T47D (cell line): ENCODE data around the gene CLPX.
"Not testable (repeated sequence)": the region's sequence is repeated elsewhere in the genome, so short reads cannot be mapped to it uniquely, and the experiment has no call there.

ENCODE experiments used
- DNase-seq, 2 experiments: peaks; one replicate each; pipeline versions ENCODE4 v3.0.0 to v3.0.0-alpha.2; 2011 to 2012; ENCODE audit warnings: low read depth in 1 of 2, low spot score in 1 of 2
- JUND ChIP-seq: IDR thresholded peaks from 2 replicates; pipeline ENCODE4 v1.6.1; 2012; ENCODE audit warnings: low read depth
- in situ Hi-C: cut with HindIII; loops from 2 replicates; pipeline ENCODE4 v1.10.0; 2016; ENCODE audit warnings: low sequenced_read_pairs, low pct_unique_long_range_greater_than_20kb

Gene CLPX

DNA sequence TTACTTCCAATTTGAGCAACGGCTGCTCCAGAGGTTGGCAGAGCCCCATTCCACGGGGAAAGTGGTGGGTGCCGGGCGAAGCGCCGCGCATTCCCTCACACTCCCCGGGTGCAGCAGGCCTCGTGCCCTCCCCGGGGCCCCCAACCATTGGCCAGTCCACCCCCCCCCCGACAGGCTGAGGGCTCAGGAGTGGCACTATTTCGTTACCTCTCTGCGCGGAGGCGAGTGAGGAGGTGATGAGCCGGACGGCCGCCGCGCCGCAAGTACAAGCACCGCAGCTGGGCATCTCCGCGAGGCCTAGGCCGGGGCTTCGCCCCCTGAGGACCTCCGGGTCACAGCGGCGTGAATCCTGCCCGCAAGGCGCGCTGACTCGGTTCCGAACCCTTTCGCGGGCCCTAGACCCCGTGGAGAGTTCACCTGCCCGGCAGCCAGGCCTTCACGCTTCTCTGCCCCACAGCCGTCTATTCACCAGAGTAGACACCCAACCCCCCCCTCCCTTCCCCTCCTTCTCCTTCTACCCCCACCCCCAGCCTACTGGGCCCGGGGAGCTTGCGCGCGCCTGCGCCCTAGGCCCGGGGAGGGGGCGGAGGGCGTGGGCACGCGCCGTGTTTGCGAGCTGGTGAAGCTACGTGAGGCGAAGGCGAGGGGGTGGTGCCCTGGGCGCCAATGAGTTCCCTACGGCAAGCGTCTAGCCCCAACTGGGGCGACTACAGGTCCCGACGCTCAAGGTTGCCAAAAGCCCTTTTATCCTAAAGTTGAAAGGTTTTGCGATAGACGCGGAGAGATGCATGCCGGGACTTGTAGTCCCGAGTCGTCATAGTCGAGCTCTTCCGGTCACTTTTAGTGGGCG is at the start of gene CLPX:
CLPX (minus strand) TSS at position 475 of the 850 bp plus-strand sequence; CDS start at position 286, 189 bp downstream.
- DNase-seq: peak; percentile 56 to 93
- in situ Hi-C loops: no loop called here
- no peak for TF ChIP-seq JUND

DNA sequence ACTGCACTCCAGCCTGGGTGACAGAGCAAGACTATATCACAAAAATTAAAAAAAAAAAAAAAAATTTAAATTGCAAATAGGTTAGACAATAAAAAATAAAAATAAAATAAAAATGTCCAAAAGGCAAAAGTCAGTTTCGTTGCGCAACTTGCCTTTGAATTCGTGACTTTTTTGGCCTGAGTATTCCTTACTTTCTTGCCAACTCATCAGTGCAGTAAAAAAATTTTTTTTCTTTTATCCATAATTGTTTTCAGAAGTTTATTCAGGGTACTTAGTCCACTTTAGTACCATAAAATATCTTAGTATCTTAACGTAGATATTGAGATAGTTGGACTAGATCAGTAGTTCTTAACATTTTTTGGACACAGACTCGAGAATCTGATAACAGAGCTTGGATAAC is 48.6 kb upstream of the CLPX start:
- in situ Hi-C loops: no loop called here
- TF ChIP-seq JUND: no peak
- DNase-seq: no peak

DNA sequence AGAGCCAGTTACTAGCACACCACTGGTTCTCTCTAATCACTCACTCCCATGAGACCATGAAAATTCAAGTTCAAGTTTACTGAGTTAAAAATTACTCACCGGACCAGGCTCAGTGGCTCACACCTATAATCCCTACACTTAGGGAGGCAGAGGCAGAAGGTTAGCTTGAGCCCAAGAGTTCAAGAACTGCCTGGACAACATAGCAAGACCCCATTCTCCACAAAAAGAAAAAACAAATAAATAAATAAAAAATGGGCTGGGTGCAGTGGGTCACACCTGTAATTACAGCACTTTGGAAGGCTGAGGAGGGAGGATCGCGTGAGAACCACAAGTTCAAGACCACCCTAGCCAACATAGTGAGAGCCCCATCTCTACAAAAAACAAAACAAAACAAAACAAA is 47.4 kb upstream of the CLPX start:
- no peak for DNase-seq
- TF ChIP-seq JUND: no peak

DNA sequence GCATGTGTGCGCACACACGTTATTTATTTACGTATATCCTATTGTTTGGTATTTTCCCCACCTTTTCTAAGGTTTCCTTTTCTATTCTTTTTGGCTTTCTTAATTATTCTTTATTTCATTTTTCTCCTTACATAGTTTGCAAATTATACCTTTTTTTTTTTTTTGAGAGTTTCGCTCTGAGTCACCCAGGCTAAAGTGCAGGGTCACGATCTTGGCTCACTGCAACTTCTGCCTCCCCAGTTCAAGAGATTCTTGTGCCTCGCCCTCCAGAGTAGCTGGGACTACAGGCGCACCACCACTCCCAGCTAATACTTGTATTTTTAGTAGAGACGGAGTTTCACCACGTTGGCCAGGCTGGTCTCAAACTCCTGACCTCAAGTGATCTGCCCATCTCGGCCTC is 46.2 kb upstream of the CLPX start:
- no peak for DNase-seq
- in situ Hi-C loops: no loop called here
- TF ChIP-seq JUND: no peak

More for the DNA sequence above, 47.4 kb upstream of the CLPX start:
- in situ Hi-C loops: no loop called here

DNA sequence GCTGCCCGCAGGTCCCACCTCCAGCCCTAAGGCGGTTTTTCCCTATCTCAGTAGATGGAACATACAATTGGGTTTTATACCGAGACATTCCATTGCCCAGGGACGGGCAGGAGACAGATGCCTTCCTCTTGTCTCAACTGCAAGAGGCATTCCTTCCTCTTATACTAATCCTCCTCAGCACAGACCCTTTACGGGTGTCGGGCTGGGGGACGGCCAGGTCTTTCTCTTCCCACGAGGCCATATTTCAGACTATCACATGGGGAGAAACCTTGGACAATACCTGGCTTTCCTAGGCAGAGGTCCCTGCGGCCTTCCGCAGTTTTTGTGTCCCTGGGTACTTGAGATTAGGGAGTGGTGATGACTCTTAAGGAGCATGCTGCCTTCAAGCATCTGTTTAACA is 41.8 kb upstream of the CLPX start:
- in situ Hi-C loops, DNase-seq: not testable (repeated sequence)

DNA sequence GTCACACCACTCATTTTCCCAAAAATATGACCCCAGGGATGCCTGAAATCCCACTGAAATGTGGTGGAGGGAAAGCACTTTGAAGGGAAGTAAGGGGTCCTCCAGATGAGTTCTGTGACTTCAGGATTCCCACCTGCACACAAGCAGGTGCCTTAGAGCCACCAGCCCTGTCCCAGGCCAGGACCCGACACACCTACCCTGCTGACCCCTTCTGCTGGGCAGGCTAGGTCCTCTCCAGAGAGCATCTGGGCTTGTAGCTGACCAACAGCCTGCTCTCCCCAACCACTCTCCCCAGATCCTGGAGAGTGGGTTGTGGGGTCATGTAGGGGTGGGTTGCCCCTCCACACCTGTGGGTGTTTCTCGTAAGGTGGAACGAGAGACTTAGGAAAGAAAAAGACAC is 41.1 kb upstream of the CLPX start:
- in situ Hi-C loops: no loop called here

DNA sequence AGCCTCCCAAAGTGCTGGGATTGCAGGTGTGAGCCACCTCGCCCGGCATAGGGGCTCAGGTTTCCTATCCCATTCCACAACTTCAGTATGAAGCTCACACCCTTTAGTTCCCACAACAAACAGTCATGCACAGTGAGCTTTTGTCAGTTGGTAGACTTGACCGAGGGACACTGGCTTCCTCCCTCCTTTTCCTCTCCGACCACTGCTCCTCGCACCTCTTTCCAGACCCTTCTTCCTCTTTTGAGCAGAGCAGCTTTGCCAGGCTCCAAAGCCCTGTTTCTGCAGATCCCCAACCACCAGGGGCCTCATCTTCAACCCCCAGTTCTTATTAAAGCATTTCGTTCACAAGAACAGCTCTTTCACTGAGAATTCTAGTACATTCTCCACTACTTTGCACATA is 38.9 kb upstream of the CLPX start:
- DNase-seq: no peak
- in situ Hi-C loops: no loop called here
- TF ChIP-seq JUND: no peak

More for the DNA sequence above, 41.1 kb upstream of the CLPX start:
- no peak for TF ChIP-seq JUND
- DNase-seq: no peak

DNA sequence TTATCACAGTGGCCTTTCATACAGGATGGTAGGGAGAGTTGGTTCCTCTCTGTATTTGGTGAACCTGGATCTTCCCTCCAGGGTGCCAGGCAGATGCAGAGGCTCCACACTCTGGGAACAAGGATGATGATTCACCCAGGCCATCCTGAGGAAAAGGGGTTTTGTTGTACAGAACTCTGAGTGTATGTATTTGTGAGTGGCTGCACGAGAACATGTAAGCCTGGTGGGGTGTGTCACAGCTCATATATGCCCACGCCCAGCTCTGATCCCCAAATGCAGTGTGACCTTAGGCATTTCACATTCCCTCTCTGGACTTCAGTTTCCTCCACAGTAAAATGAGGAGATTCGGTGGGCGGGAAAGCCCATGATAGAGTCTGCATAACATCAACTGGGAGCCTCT is 37.7 kb upstream of the CLPX start:
- in situ Hi-C loops: no loop called here
- no peak for TF ChIP-seq JUND
- DNase-seq: no peak

DNA sequence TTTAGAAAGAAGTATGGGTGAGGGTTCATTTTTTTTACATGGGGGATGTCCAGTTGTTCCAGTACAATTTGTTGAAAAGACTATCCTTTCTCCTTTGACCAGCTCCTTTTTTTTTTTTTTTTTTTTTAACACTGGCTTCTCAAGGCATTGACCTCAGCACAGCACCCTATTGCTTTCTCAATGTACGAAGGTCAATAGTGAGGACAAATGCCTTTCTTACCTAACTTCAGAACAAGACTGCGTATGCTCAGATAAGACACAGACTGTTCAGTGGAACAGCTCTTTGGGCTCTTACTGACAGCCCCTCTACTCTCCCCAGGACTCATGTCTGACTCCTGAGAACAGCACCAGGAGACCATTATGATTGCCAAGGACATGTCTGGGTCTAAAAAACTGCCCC is 36.6 kb upstream of the CLPX start:
- DNase-seq: no peak
- in situ Hi-C loops: no loop called here
- TF ChIP-seq JUND: no peak

DNA sequence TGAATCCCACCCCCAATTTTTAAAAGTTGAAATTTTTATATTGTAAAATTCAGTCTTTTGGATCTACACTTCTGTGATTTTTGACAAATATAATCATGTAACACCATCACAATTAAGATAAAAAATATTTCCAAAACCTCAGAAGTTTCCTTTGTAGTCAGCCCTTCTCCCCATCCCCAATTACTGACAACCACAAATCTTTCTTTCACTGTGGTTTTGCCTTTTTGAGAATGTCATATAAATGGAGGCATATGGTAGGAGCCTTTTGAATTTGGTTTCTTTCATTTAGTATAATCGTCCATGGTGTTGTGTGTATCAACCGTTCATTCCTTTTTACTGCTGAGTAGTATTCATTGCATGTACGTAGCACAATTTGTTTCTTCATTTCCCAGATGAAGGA is 34.0 kb upstream of the CLPX start:
- in situ Hi-C loops: no loop called here
- DNase-seq: no peak
- TF ChIP-seq JUND: no peak

DNA sequence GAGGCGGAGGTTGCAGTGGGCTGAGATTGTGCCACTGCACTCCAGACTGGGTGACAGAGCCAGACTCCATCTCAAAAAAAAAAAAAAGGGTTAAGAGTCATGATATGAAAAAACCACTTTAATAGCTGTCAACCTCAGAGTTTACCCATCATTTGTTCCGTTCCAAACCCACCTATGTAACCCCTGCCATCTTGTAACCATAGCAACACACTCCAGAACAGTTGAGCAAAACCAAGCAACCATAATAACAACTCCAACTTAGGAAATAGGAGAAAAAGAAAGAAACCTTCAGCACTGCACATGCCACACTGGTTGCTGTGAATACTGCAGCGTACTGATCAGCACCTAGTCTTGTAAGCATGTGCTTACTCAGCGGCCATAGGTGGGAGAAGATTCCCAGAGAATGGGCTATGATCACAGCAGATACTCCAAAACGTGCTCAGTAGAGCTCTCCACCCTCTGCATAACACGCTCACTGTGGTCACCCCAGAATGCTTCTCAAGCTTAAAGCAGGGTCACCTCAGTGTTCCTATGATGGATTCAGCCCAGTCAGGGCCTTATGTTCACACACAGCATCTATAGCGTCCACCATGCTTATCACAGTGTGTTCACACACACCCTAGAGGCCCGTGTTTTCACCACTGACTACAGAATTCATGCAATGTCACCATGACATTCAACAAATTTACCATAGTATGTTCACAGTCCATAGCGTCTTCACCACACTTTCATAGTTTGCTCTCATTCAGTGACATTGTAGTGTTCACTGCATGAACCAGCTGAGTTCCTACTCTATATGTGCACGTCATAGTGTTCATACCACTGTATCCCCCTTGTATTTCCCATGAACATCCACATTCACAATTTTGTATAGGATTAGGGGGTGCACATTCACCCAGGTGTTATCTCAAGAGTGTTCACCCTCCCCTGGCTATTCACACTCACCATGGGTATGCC is 32.7 kb upstream of the CLPX start:
- no peak for DNase-seq
- no peak for TF ChIP-seq JUND
- in situ Hi-C loops: no loop called here

DNA sequence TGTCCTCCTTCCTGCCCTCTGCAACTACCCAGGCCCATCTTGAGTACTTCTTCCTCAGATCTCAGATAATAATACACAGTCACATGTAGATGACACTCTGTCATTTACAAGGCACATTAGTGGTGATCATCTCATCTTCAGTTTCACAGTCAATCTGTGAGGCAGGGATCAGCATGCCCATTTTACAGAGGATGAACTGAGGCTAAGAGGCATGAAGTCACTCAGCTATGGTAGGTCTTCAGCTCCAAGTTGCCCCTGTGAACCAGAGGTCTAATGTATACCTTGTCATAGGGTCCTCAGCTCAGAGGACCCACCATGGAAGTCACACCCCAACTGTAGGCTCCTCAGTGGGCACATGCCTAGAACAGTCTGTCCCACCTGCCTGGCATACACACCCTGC is 30.4 kb upstream of the CLPX start:
- in situ Hi-C loops: no loop called here
- TF ChIP-seq JUND: no peak
- DNase-seq: no peak

DNA sequence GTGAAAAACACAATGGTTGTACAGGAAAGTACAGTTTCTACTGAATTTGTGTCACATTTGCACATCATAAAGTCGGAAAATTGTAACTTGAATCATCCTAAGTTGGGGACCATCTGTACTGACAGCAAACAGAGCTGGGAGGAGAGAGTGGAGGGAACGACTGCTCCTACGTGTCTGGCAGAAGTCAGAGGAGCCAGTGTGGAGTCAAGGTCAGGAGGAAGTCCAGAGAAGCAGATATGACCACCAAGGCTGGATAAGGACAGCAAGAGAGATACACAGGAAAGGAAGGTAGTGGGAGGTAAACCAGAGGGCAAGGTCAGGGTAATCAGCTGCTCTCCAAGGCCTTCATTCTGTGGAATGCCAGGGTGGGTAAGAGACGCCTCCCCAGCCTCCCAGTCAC is 28.9 kb upstream of the CLPX start:
- no peak for DNase-seq
- no peak for TF ChIP-seq JUND

More for the DNA sequence above, 28.9 kb upstream of the CLPX start:
- in situ Hi-C loops: no loop called here
